Loucy (cell line): ENCODE data around the gene HSD17B4.
"Not testable (repeated sequence)": the region's sequence is repeated elsewhere in the genome, so short reads cannot be mapped to it uniquely, and the experiment has no call there.

Experiments used
- CTCF ChIP-seq: fragments of 200-600 bp; sonication (generic); conservative IDR thresholded peaks from 2 replicates; pipeline ENCODE4 v1.5.1; 2014; ENCODE audit warnings: mild to moderate bottlenecking, antibody characterized with exemption, low read length
- EZH2phosphoT487 ChIP-seq: fragments of 200-600 bp; IDR thresholded peaks from 2 replicates; pipeline ENCODE4 v1.6.1; 2018; ENCODE audit warnings: antibody characterized with exemption, mild to moderate bottlenecking, moderate library complexity, borderline replicate concordance

DNA sequence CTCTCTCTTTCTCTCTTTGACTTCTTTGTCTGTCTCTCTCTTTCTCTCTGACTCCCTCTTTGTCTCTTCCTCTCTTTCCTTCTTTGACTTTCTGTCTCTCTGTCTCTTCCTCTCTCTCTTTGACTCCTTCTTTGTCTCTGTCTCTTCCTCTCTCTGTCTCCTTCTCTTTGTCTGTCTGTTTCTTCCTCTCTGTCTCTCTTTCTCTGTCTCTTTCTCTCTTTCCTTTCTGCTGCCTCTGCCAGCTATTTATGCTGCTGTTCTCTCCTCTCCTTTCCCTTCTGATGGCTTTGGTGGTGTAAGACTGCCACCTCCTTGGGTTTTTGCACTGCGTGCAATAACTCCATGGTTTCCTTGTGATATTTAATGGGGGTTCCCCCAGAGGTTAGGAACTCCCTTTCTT lies 24.1 kb upstream of the HSD17B4 start:
- not testable (repeated sequence) for TF ChIP-seq CTCF, EZH2phosphoT487
